HEK293 (cell line): Measurements from ENCODE around the gene CMTM4.

Experiments
- CTCF ChIP-seq: fragments of 450-650 bp; formaldehyde crosslinking; IDR thresholded peaks from 2 replicates; pipeline ENCODE4 v1.5.1; 2016; ENCODE audit warnings: missing biosample characterization, missing genetic modification characterization
- ZBTB49 ChIP-seq: fragments of 450-650 bp; formaldehyde crosslinking; IDR thresholded peaks from 2 replicates; pipeline ENCODE4 v1.5.1; 2016; ENCODE audit warnings: missing biosample characterization, missing genetic modification characterization, low read depth
- ZNF146 ChIP-seq: fragments of 450-650 bp; formaldehyde crosslinking; IDR thresholded peaks from 2 replicates; pipeline ENCODE4 v1.5.1; 2016; ENCODE audit warnings: missing biosample characterization, missing genetic modification characterization
- ZNF24 ChIP-seq: fragments of 450-650 bp; formaldehyde crosslinking; IDR thresholded peaks from 2 replicates; pipeline ENCODE4 v1.5.1; 2016; ENCODE audit warnings: missing biosample characterization, missing genetic modification characterization
- ZNF707 ChIP-seq: fragments of 450-650 bp; formaldehyde crosslinking; IDR thresholded peaks from 2 replicates; pipeline ENCODE4 v1.5.1; 2016; ENCODE audit warnings: missing biosample characterization, missing genetic modification characterization
- TF ChIP-seq, protein P1 (sequence below): fragments of 450-650 bp; formaldehyde crosslinking; IDR thresholded peaks from 2 replicates; pipeline ENCODE4 v1.5.1; 2017; ENCODE audit warnings: missing biosample characterization, missing genetic modification characterization
- TF ChIP-seq, protein P2 (sequence below): fragments of 450-650 bp; formaldehyde crosslinking; IDR thresholded peaks from 2 replicates; pipeline ENCODE4 v1.5.1; 2017; ENCODE audit warnings: missing biosample characterization, mild to moderate bottlenecking, missing genetic modification characterization, moderate library complexity

GRCh38 chr16:66728117-66728787 lies 31.7 kb upstream of the CMTM4 start:
- TF ChIP-seq CTCF (tag by site-specific recombination) = peak; percentile 34
- TF ChIP-seq, protein P1, sequence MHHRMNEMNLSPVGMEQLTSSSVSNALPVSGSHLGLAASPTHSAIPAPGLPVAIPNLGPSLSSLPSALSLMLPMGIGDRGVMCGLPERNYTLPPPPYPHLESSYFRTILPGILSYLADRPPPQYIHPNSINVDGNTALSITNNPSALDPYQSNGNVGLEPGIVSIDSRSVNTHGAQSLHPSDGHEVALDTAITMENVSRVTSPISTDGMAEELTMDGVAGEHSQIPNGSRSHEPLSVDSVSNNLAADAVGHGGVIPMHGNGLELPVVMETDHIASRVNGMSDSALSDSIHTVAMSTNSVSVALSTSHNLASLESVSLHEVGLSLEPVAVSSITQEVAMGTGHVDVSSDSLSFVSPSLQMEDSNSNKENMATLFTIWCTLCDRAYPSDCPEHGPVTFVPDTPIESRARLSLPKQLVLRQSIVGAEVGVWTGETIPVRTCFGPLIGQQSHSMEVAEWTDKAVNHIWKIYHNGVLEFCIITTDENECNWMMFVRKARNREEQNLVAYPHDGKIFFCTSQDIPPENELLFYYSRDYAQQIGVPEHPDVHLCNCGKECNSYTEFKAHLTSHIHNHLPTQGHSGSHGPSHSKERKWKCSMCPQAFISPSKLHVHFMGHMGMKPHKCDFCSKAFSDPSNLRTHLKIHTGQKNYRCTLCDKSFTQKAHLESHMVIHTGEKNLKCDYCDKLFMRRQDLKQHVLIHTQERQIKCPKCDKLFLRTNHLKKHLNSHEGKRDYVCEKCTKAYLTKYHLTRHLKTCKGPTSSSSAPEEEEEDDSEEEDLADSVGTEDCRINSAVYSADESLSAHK (tag by site-specific recombination) = no peak
- no peak for TF ChIP-seq ZNF24 (tag by site-specific recombination)
- no peak for TF ChIP-seq ZNF146 (tag by site-specific recombination)
- TF ChIP-seq, protein P2, sequence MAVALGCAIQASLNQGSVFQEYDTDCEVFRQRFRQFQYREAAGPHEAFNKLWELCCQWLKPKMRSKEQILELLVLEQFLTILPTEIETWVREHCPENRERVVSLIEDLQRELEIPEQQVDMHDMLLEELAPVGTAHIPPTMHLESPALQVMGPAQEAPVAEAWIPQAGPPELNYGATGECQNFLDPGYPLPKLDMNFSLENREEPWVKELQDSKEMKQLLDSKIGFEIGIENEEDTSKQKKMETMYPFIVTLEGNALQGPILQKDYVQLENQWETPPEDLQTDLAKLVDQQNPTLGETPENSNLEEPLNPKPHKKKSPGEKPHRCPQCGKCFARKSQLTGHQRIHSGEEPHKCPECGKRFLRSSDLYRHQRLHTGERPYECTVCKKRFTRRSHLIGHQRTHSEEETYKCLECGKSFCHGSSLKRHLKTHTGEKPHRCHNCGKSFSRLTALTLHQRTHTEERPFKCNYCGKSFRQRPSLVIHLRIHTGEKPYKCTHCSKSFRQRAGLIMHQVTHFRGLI (tag by site-specific recombination) = no peak
- TF ChIP-seq ZNF707 (tag by site-specific recombination) = no peak
- TF ChIP-seq ZBTB49 (tag by site-specific recombination) = no peak
